Choroid plexus epithelial cell (primary cell): ENCODE data around the gene LTBP1.
A peak's percentile ranks its signal among the peaks of the same experiment; 100 is the strongest.
"Not testable (repeated sequence)": the region's sequence is repeated elsewhere in the genome, so short reads cannot be mapped to it uniquely, and the experiment has no call there.

Source experiments
- DNase-seq: peaks from one replicate; pipeline ENCODE4 v3.0.0-alpha.2; 2010; ENCODE audit warnings: low read depth
- H3K4me3 ChIP-seq: 2 replicates; pipeline ENCODE4 v1.5.1; 2011; ENCODE audit warnings: low read depth, mild to moderate bottlenecking, control low read depth, low read length, moderate library complexity
- CTCF ChIP-seq: conservative IDR thresholded peaks from 2 replicates; pipeline ENCODE4 v1.5.1; 2011; ENCODE audit warnings: low read depth, mild to moderate bottlenecking, control low read depth, inconsistent platforms, low read length, moderate library complexity

Gene LTBP1

DNA sequence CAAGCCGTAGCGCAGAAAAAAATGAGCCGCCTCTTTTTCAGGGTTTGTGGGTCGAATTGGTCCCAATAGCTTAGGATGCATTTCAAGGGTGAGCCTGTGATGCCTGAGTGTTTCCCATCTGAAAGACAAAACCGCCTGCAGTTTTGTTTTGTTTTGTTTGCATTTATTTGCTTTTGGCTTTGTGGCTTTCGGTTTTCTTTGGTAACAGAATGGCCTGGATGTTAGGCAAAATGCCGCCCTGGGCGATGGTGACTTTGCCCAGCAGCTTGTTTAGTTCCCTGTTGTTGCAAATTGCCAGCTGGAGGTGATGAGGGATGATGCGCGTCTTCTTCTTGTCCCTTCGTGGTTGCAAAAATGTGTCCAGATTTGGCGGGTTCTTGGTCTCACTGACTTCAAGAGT is 109.4 kb downstream of the LTBP1 start:
- no peak for TF ChIP-seq CTCF
- no peak for DNase-seq
- no peak overlapping the region for H3K4me3 ChIP-seq

DNA sequence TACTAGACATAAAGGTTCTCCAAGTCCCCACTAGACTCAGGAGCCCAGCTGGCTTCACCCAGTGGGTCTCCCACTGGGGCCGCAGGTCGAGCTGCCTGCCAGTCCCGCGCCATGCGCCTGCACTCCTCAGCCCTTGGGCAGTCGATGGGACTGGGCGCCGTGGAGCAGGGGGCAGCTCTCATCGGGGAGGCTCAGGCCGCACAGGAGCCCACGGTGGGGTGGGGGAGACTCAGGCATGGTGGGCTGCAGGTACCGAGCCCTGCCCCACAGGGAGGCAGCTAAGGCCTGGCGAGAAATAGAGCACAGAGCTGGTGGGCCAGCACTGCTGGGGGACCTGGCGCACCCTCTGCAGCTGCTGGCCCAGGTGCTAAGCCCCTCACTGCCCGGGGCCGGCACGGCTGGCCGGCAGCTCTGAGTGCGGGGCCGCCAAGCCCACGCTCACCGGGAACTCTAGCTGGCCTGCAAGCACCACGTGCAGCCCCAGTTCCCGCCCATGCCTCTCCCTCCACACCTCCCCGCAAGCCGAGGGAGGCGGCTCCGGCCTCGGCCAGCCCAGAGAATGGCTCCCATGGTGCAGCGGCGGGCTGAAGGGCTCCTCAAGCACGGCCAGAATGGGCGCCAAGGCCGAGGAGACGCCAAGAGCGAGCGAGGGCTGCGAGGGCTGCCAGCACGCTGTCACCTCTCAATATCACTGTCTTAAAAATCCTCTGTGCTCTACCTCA is 110.7 kb downstream of the LTBP1 start:
- not testable (repeated sequence) for H3K4me3 ChIP-seq, DNase-seq

DNA sequence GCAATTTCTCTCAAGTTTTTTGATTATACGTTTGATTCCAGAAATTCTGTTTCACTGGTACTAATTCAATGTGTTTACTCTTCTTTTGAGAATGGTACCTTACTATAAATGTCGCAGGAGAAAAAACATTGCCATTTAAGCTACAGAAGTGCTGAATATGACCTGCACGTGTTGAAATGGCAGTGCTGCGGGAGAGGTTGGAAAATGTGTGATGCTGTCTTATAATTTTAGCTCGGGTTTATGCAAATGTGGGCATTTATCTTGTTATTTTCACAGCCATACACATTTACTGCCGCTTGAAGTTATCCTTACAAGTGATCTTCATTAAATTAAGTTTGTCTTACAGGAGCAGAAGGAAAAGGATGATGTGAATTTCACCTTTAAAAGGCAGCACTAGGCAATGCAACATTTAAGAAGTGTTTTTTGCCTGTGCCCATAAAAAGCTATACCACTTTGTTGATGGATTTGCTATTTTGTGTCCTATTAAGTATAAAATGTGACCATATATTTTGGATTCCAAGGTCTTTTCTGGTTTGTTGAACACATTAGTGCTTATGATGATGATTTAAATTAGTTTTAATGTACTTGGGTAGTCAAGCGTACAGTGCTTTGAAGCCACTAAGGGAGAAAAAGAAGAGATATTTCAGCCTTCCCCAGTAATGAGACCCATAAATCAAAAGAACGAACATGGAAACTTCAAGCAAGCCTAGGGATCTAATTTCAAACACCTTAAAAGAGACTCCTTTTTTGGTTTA is 112.1 kb downstream of the LTBP1 start:
- no peak overlapping the region for H3K4me3 ChIP-seq
- DNase-seq = no peak
- no peak for TF ChIP-seq CTCF

GRCh38 chr2:33059471-33060156 is 112.9 kb downstream of the LTBP1 start:
- TF ChIP-seq CTCF = no peak
- peak; percentile 36 for DNase-seq
- no peak overlapping the region for H3K4me3 ChIP-seq

DNA sequence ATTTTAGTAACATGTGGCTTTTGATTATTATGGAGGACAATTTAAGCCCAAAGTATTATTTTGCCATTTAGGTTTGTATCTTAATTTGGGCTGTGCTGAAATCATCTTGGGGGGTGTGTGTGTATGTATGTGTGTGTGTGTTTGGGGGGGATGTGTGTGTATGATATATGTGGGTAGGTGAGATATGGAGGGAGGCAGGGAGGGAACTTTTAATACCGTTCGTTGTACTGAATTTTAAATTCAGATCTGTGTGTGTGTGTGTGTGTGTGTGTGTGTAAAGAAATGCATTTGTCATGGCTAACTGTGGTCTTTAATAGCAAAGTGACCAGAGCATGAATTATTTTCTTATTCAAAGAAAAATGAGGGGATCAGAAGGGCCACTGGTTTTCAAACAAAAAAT is 113.7 kb downstream of the LTBP1 start:
- DNase-seq = no peak
- no peak for TF ChIP-seq CTCF
- H3K4me3 ChIP-seq = no peak overlapping the region

GRCh38 chr2:33062665-33063250 is 116.0 kb downstream of the LTBP1 start:
- TF ChIP-seq CTCF = no peak
- DNase-seq = peak; percentile 81
- no peak overlapping the region for H3K4me3 ChIP-seq

DNA sequence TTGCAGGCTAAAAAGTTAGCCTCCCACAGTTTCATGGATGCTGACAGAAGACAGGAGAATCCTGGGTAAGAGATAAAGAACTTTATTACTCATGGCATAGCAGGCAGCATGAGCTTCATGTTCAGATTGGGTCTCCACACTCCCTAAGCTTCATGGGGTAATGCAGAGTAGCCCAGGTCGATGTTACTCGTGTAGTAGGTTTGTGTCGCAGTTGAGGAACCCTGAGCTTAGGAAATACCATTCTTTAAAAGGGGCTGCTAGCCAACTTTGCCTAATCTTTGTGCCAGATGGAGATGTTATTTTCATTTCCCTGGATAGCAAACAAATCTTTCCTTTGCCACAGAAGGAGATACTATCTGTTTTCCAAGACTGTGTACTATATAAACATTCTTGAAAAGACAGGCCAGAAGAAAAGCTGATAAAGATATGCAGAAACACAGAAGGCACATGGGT is 117.6 kb downstream of the LTBP1 start:
- no peak for TF ChIP-seq CTCF
- no peak overlapping the region for H3K4me3 ChIP-seq
- DNase-seq = peak; percentile 26
